Parathyroid adenoma (tissue), 2 donors: ENCODE results near the gene KCNJ8.

Experiments
- H2AFZ ChIP-seq: fragments of 300-600 bp; sonication (generic); one replicate; pipeline ENCODE4 v1.7.0; 2017; ENCODE audit warnings: antibody characterized with exemption, mild to moderate bottlenecking
- H3K27ac ChIP-seq: fragments of 300-600 bp; sonication (generic); one replicate; pipeline ENCODE4 v1.7.0; 2017
- H3K27me3 ChIP-seq: fragments of 300-600 bp; sonication (generic); one replicate; pipeline ENCODE4 v1.7.0; 2017; ENCODE audit warnings: low read length; ENCODE audit not compliant: control insufficient read depth, insufficient read depth
- H3K36me3 ChIP-seq: fragments of 300-600 bp; sonication (generic); one replicate; pipeline ENCODE4 v1.7.0; 2017; ENCODE audit warnings: low read length; ENCODE audit not compliant: control insufficient read depth, insufficient read depth
- H3K4me1 ChIP-seq: fragments of 300-600 bp; sonication (generic); one replicate; pipeline ENCODE4 v1.7.0; 2017; ENCODE audit warnings: control low read depth
- H3K4me2 ChIP-seq: fragments of 300-600 bp; sonication (generic); one replicate; pipeline ENCODE4 v1.7.0; 2017; ENCODE audit warnings: low read length
- H3K4me3 ChIP-seq: fragments of 300-600 bp; sonication (generic); one replicate; pipeline ENCODE4 v1.7.0; 2017; ENCODE audit warnings: low read depth, low read length
- H3K79me2 ChIP-seq: fragments of 300-600 bp; sonication (generic); one replicate; pipeline ENCODE4 v1.7.0; 2017; ENCODE audit warnings: control low read depth
- H3K9ac ChIP-seq: fragments of 300-600 bp; sonication (generic); one replicate; pipeline ENCODE4 v1.7.0; 2017; ENCODE audit warnings: mild to moderate bottlenecking
- H3K9me3 ChIP-seq: fragments of 300-600 bp; sonication (generic); one replicate; pipeline ENCODE4 v1.7.0; 2017; ENCODE audit warnings: low read length; ENCODE audit not compliant: control insufficient read depth
- CTCF ChIP-seq: fragments of 300-600 bp; sonication (generic); IDR thresholded peaks from one replicate; pipeline ENCODE4 v1.7.0; 2017; ENCODE audit warnings: antibody characterized with exemption, mild to moderate bottlenecking
- donor health status: primary hyperparathyroidism.

The KCNJ8 gene

GRCh38 chr12:21718403-21718802 is 56.1 kb downstream of the KCNJ8 start:
- Histone ChIP-seq H3K9me3 (no peaks in the 10 kb centered on the region), H2AFZ (no peak overlapping the region), H3K4me1 (no peaks in the 10 kb centered on the region), H3K9ac (no peak overlapping the region), H3K36me3 (no peaks in the 10 kb centered on the region), H3K4me3 (no peak overlapping the region), H3K27me3 (no peaks in the 10 kb centered on the region), H3K79me2 (no peaks in the 10 kb centered on the region), H3K27ac (no peak overlapping the region), H3K4me2 (no peak overlapping the region)
- no peak for TF ChIP-seq CTCF

- Histone ChIP-seq H3K27me3 (no peaks in the 10 kb centered on the region), H3K9me3 (no peaks in the 10 kb centered on the region), H3K4me1 (no peaks in the 10 kb centered on the region), H3K4me2 (no peak overlapping the region), H3K9ac (no peak overlapping the region), H3K79me2 (no peaks in the 10 kb centered on the region), H3K4me3 (no peak overlapping the region), H3K27ac (no peak overlapping the region), H2AFZ (no peak overlapping the region), H3K36me3 (no peaks in the 10 kb centered on the region)
- no peak for TF ChIP-seq CTCF
These were observed 56.7 kb downstream of the KCNJ8 start for GRCh38 chr12:21717767-21718166.

GRCh38 chr12:21715386-21715785 is 59.1 kb downstream of the KCNJ8 start:
- no peaks in the 10 kb centered on the region for H3K36me3 ChIP-seq
- no peaks in the 10 kb centered on the region for H3K9me3 ChIP-seq
- H3K4me1 ChIP-seq = no peaks in the 10 kb centered on the region
- no peak overlapping the region for H2AFZ ChIP-seq
- no peaks in the 10 kb centered on the region for H3K27me3 ChIP-seq
- no peak overlapping the region for H3K4me2 ChIP-seq
- TF ChIP-seq CTCF = no peak
- no peak overlapping the region for H3K4me3 ChIP-seq
- H3K27ac ChIP-seq = no peak overlapping the region
- no peak overlapping the region for H3K9ac ChIP-seq
- H3K79me2 ChIP-seq = no peaks in the 10 kb centered on the region
